ENCODE data around the gene BNC1.
"Not testable (repeated sequence)": the region's sequence is repeated elsewhere in the genome, so short reads cannot be mapped to it uniquely, and the experiment has no call there.

The BNC1 gene

GRCh38 chr15:83268147-83268546 lies 16.3 kb downstream of the BNC1 start:
- DNase-seq (ENCODE audit: low read depth) = no peak
- TF ChIP-seq CTCF (IDR thresholded peaks at IDR 0.05; ENCODE audit: low read depth, low read length) = no peak
- no peak for TF ChIP-seq POLR2A (IDR thresholded peaks at IDR 0.05; ENCODE audit: extremely low read depth, insufficient read length)
- TF ChIP-seq, protein P1, sequence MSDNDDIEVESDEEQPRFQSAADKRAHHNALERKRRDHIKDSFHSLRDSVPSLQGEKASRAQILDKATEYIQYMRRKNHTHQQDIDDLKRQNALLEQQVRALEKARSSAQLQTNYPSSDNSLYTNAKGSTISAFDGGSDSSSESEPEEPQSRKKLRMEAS (IDR thresholded peaks at IDR 0.05; ENCODE audit: low read depth, low read length) = no peak
- no peak for TF ChIP-seq MYC (IDR thresholded peaks at IDR 0.05; ENCODE audit: low read depth, low read length)

GRCh38 chr15:83262594-83263315 lies 21.7 kb downstream of the BNC1 start:
- no peak overlapping the region for H3K4me3 ChIP-seq (ENCODE audit: low read depth, low read length)
- TF ChIP-seq CTCF (IDR thresholded peaks at IDR 0.05; ENCODE audit: low read depth, low read length) (no peak), POLR2A (IDR thresholded peaks at IDR 0.05; ENCODE audit: extremely low read depth, insufficient read length) (no peak), MYC (IDR thresholded peaks at IDR 0.05; ENCODE audit: low read depth, low read length) (no peak)
- TF ChIP-seq, protein P1 (IDR thresholded peaks at IDR 0.05; ENCODE audit: low read depth, low read length) = no peak
- DNase-seq (ENCODE audit: low read depth) = no peak

More at GRCh38 chr15:83268147-83268546, 16.3 kb downstream of the BNC1 start:
- H3K4me3 ChIP-seq (ENCODE audit: low read depth, low read length) = no peak overlapping the region

GRCh38 chr15:83262181-83262580 lies 22.3 kb downstream of the BNC1 start:
- not testable (repeated sequence) for H3K4me3 ChIP-seq (ENCODE audit: low read depth, low read length); DNase-seq (ENCODE audit: low read depth)

- DNase-seq (ENCODE audit: low read depth) = no peak
- TF ChIP-seq, protein P1 (IDR thresholded peaks at IDR 0.05; ENCODE audit: low read depth, low read length) = no peak
- TF ChIP-seq MYC (IDR thresholded peaks at IDR 0.05; ENCODE audit: low read depth, low read length) (no peak), CTCF (IDR thresholded peaks at IDR 0.05; ENCODE audit: low read depth, low read length) (no peak), POLR2A (IDR thresholded peaks at IDR 0.05; ENCODE audit: extremely low read depth, insufficient read length) (no peak)
- H3K4me3 ChIP-seq (ENCODE audit: low read depth, low read length) = no peak overlapping the region
Observed at GRCh38 chr15:83250781-83251180, 33.7 kb downstream of the BNC1 start.

DNA sequence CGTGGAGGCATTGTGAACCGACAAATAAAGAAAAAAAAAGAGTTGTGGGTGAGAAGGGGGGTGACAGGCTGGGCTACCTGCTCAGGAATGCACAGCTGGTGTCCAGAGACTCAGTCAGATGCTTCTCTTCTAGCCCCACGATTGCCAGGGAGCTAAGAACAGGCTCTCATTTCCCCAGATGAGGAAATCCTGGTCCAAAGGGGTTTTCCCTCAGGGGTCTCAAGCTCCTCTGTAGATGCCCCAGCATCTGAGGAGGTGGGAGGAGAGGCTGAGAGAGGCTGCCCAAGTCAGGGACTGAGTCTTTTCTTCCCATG lies 35.5 kb downstream of the BNC1 start:
- no peak for DNase-seq (ENCODE audit: low read depth)
- TF ChIP-seq, protein P1 (IDR thresholded peaks at IDR 0.05; ENCODE audit: low read depth, low read length) = no peak
- TF ChIP-seq MYC (IDR thresholded peaks at IDR 0.05; ENCODE audit: low read depth, low read length) (no peak), POLR2A (IDR thresholded peaks at IDR 0.05; ENCODE audit: extremely low read depth, insufficient read length) (no peak), CTCF (IDR thresholded peaks at IDR 0.05; ENCODE audit: low read depth, low read length) (no peak)
- no peak overlapping the region for H3K4me3 ChIP-seq (ENCODE audit: low read depth, low read length)

DNA sequence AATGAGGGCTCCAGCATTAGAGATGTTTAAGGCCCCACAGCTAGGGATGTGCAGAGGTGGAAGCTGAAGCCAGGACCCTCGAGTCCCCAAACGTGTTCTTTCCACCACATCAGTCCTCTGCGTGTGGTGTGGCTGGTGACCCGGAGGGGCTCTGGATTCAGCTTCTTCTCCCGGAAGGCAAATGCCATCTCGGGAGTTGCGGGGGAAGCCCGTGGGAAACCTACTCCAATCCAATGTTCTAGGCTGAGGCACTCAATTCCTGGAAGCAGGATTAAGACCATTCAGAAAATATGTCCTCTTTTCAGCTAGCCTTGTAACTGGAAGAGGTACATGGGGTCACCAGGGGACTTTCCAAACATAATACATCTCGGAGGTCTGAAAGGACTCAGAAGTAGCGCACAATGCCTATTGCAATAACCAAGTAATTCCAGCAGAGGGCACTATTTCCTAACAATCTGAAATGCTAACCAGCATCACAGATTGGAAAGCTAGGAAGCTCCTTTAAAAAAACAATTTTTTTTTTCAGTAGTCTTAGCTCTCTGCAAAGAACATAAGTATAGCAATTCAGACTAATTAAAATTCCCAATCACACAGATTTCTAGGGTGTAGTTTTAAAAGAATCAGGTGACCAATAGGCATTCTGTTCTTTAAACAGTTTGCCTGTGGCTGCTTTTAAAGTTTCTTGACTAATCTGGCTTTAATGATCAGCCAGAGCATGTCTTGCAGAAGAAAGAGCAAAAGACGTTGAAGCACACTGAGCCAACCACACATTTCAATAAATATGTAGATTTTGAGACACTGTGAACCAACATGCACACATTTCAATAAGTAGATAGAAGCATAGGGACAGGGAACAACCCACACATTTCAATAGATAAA lies 36.1 kb downstream of the BNC1 start:
- peak; percentile 68 for DNase-seq (ENCODE audit: low read depth)
- H3K4me3 ChIP-seq (ENCODE audit: low read depth, low read length) = no peak overlapping the region
- TF ChIP-seq POLR2A (IDR thresholded peaks at IDR 0.05; ENCODE audit: extremely low read depth, insufficient read length) = no peak
- no peak for TF ChIP-seq MYC (IDR thresholded peaks at IDR 0.05; ENCODE audit: low read depth, low read length)
- peak; percentile 71 for TF ChIP-seq CTCF (IDR thresholded peaks at IDR 0.05; ENCODE audit: low read depth, low read length)

All from NB4 (cell line).